ENCODE measurements around the gene AS3MT. TPM values are rescaled to one million over a fixed set of nuclear protein-coding genes. Genes with fewer than 3 reads are reported as not detected.

Gene AS3MT
- total and polyA plus RNA-seq, 2 of the 8 experiments (the other 6 are each of a cell fraction or from before 2014, with no cell fraction given) = 5.8 to 10.3 TPM

DNA sequence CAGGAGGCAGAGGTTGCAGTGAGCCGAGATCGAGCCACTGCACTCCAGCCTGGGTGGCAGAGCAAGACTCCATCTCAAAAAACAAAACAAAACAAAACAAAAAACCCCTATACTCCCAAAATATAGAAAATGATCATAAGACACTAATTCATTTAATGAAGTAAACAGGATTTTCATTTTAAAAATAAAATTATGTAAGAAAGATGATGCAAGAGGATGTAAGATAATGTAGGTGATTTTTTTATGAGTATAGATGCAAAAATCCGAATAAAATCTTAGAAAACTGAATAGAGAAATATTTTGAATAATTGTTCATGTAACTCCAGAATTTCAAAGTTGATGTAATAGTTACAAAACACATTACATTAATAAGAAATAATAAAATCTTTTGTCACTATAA is 3.6 kb upstream of the AS3MT start:
- Histone ChIP-seq H3K14ac (ENCODE audit: insufficient read length) (no peak overlapping the region), H3K4me3 (ENCODE audit: extremely low read depth in 1 of 4, insufficient read depth in 2 of 4, low read depth in 3 of 4, low read length in 4 of 4) (no peak overlapping the region), H3K79me2 (ENCODE audit: control insufficient read depth in 1 of 2, insufficient read depth in 2 of 2, low read length in 2 of 2) (no peaks in the 10 kb centered on the region), H3K56ac (replicated peaks; ENCODE audit: insufficient read length, low read depth, low read length) (no peak overlapping the region), H2BK20ac (ENCODE audit: low read length) (no peak overlapping the region), H3K4me1 (replicated peaks in 1 of 4; ENCODE audit: control insufficient read depth in 3 of 4, insufficient read depth in 4 of 4, low read length in 3 of 4) (peaks cover 0 to 6% (median 3%) of the 10 kb centered on the region in 4 experiments; a peak in 5 of 7 replicates), H4K91ac (replicated peaks; ENCODE audit: insufficient read length, low read length) (no peak overlapping the region), H3K18ac (ENCODE audit: extremely low read depth, low read length) (no peak overlapping the region), H3K27ac (ENCODE audit: low read depth, low read length) (no peak overlapping the region), H2AK5ac (ENCODE audit: low read depth, low read length) (no peak overlapping the region), H3K27me3 (replicated peaks in 1 of 4; ENCODE audit: control insufficient read depth in 3 of 4, extremely low read depth in 1 of 4, insufficient read depth in 3 of 4, low read length in 3 of 4) (no peaks in the 10 kb centered on the region; a peak in 1 of 7 replicates), H3K23me2 (ENCODE audit: low read depth, low read length) (peaks cover 10% of the 10 kb centered on the region), H3K9ac (replicated peaks in 1 of 4; ENCODE audit: extremely low read depth in 1 of 4, low read depth in 3 of 4, low read length in 3 of 4) (no peak overlapping the region), H3K23ac (ENCODE audit: insufficient read length) (no peak overlapping the region), H3K4ac (replicated peaks; ENCODE audit: insufficient read length, low read depth, low read length) (no peak overlapping the region), H2AFZ (ENCODE audit: low read length) (no peak overlapping the region), H2BK5ac (ENCODE audit: low read depth, low read length) (no peak overlapping the region), H4K20me1 (replicated peaks in 1 of 2; ENCODE audit: control insufficient read depth in 1 of 2, insufficient read depth in 2 of 2, low read length in 2 of 2) (no peaks in the 10 kb centered on the region), H4K8ac (ENCODE audit: extremely low read depth, insufficient read depth, low read length) (no peak overlapping the region), H2BK15ac (ENCODE audit: low read length) (no peak overlapping the region), H2BK120ac (replicated peaks; ENCODE audit: low read depth, low read length) (no peak overlapping the region), H3K4me2 (ENCODE audit: insufficient read depth in 1 of 2, low read depth in 2 of 2, low read length in 2 of 2) (no peak overlapping the region), H3K9me3 (ENCODE audit: insufficient read depth in 2 of 2, low read depth in 1 of 2, low read length in 1 of 2) (no peaks in the 10 kb centered on the region), H3K36me3 (ENCODE audit: control insufficient read depth in 2 of 4, insufficient read depth in 4 of 4, low read length in 3 of 4) (no peaks in the 10 kb centered on the region; a peak in 1 of 8 replicates), H3K79me1 (ENCODE audit: low read depth, low read length) (no peaks in the 10 kb centered on the region), H2BK12ac (ENCODE audit: low read depth, low read length) (no peak overlapping the region), H4K5ac (ENCODE audit: insufficient read length, low read depth, low read length) (no peak overlapping the region)
- no peak for DNase-seq (ENCODE audit: low read depth in 1 of 2, low spot score in 2 of 2)
- no peak for FAIRE-seq
- 91% methylated on average over 3 of the region's 3 CpGs; no CpG with 5 or more reads in 1 of the 2 experiments for WGBS, 2 experiments (ENCODE audit: extremely low coverage in 1 of 2, insufficient coverage in 1 of 2, insufficient read length in 1 of 2, insufficient replicate concordance in 2 of 2, low coverage in 1 of 2, low lambda C conversion rate in 2 of 2, missing lambda C conversion rate in 1 of 2)
- CTCF ChIA-PET (ENCODE audit: partially characterized antibody) = interaction anchor here (0.8 kb wide), 1 partner anchor 18 kb away, joined by 3 read pairs; no protein-coding TSS in a partner anchor
- TF ChIP-seq SUZ12 (IDR thresholded peaks at IDR 0.05; ENCODE audit: low read length) = no peak
- no peak for TF ChIP-seq POLR2A (IDR thresholded peaks at IDR 0.05; ENCODE audit: control extremely low read depth in 1 of 2, low read depth in 2 of 2, low read length in 2 of 2)
- POLR2A ChIA-PET (ENCODE audit: partially characterized antibody) = interaction anchor here (1.0 to 1.5 kb wide), 2 partner anchors 14 to 152 kb away, joined by 3 read pairs; partner anchors contain the start of gene ARL3

Data from H1 (cell line).